RWPE1 (cell line): ENCODE data around the gene ERICH6B.

ENCODE experiments used
- CTCF ChIA-PET: fragments of 350-600 bp; sonication (Branson Sonifier 250); formaldehyde crosslinking; extraction: SDS; loops from one replicate; lab custom pipeline; 2021; lab: Yijun Ruan, JAX
- POLR2A ChIA-PET: fragments of 400-600 bp; formaldehyde crosslinking; extraction: SDS; loops from one replicate; lab custom pipeline; 2020; ENCODE audit warnings: antibody characterized with exemption; ENCODE audit not compliant: low non-redundant PET; lab: Yijun Ruan, JAX
- DNase-seq: peaks from one replicate; pipeline ENCODE4 v3.0.0; 2012; ENCODE audit warnings: low spot score
- H3K27ac ChIP-seq: fragments of 450-650 bp; 2 replicates; pipeline ENCODE4 v1.5.1; 2017
- CTCF ChIP-seq: fragments of 450-650 bp; conservative IDR thresholded peaks from 2 replicates; pipeline ENCODE4 v1.5.1; 2017; ENCODE audit warnings: low read depth, mild to moderate bottlenecking

Gene ERICH6B

GRCh38 chr13:45598597-45598996 lies 16.9 kb downstream of the ERICH6B start:
- ChIA-PET CTCF (interaction anchor here (0.6 kb wide), 1 partner anchor 1043 kb away, joined by 3 read pairs; no protein-coding TSS in a partner anchor), POLR2A (no interaction called here)
- no peak for DNase-seq
- TF ChIP-seq CTCF = no peak
- no peak overlapping the region for H3K27ac ChIP-seq

- CTCF ChIA-PET = no interaction called here
- TF ChIP-seq CTCF = no peak
These were observed 18.6 kb downstream of the ERICH6B start for GRCh38 chr13:45596800-45597475.

DNA sequence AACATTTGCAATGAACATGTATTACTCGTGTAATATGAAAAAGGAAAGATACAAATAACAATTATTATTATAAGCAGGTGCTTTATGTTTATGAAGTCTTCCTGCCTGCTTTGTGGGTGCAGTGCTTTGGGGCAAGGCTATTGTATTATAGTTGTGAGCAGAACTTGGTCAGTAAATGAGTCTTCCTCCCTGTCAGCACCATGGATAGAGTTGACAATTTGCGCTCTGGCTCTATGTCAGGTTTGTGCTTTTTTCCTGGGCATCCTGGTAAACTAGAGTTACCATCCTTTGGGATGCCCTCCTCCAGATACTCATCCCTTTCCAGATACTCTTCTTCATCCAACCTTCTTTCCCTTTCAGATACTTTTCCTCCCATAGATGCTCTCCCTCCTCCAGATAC lies 19.6 kb downstream of the ERICH6B start:
- no peak for TF ChIP-seq CTCF
- CTCF ChIA-PET = no interaction called here
- POLR2A ChIA-PET = no interaction called here
- H3K27ac ChIP-seq = no peak overlapping the region
- DNase-seq = peak; percentile 7

More at GRCh38 chr13:45596800-45597475, 18.6 kb downstream of the ERICH6B start:
- no peak for DNase-seq
- POLR2A ChIA-PET = no interaction called here
- no peak overlapping the region for H3K27ac ChIP-seq

GRCh38 chr13:45594764-45595163 lies 20.8 kb downstream of the ERICH6B start:
- no peak overlapping the region for H3K27ac ChIP-seq
- ChIA-PET CTCF (no interaction called here), POLR2A (no interaction called here)
- no peak for DNase-seq
- TF ChIP-seq CTCF = no peak

DNA sequence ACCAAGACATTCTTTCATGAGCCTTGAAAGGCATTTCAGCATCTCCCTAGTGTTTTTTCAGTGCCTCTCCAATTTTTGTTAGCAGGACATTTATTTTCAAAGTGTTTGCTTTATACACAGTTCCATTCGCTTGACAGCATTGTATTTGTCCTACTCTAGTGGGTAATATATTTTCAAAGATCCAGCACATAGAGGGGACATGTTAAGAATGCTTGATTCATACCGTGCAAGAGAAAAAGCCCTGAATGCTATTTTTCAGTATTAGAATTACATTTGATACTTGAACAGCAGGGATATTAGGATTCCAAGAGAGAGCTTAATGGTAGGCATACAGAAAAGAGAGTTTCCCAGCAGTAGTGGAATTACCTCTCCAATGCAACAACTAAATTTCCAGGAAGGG lies 21.3 kb downstream of the ERICH6B start:
- POLR2A ChIA-PET = no interaction called here
- CTCF ChIA-PET = no interaction called here

GRCh38 chr13:45592758-45593157 lies 22.8 kb downstream of the ERICH6B start:
- no peak overlapping the region for H3K27ac ChIP-seq
- POLR2A ChIA-PET = no interaction called here
- TF ChIP-seq CTCF = no peak
- DNase-seq = no peak
- CTCF ChIA-PET = no interaction called here

More for the DNA sequence above, 21.3 kb downstream of the ERICH6B start:
- no peak overlapping the region for H3K27ac ChIP-seq
- no peak for DNase-seq
- no peak for TF ChIP-seq CTCF
